GM12873 (cell line): ENCODE results near the gene LIN54.

ENCODE experiments used
- CTCF ChIP-seq: IDR thresholded peaks from 2 replicates; pipeline ENCODE4 v1.5.1; 2012; ENCODE audit warnings: low read depth, mild to moderate bottlenecking, moderate library complexity, low read length, control low read depth; ENCODE audit not compliant: insufficient read depth; ENCODE audit errors: missing control alignments

LIN54 gene

GRCh38 chr4:82951196-82951595 is 59.4 kb downstream of the LIN54 start:
- no peak for TF ChIP-seq CTCF

- no peak for TF ChIP-seq CTCF
Measured at GRCh38 chr4:82948647-82949204, 61.9 kb downstream of the LIN54 start.

GRCh38 chr4:82947498-82947897 is 63.1 kb downstream of the LIN54 start:
- TF ChIP-seq CTCF = no peak

GRCh38 chr4:82939414-82939813 is 71.2 kb downstream of the LIN54 start:
- no peak for TF ChIP-seq CTCF

GRCh38 chr4:82934441-82934840 is 76.2 kb downstream of the LIN54 start:
- no peak for TF ChIP-seq CTCF

GRCh38 chr4:82930848-82931755 is 79.5 kb downstream of the LIN54 start:
- no peak for TF ChIP-seq CTCF

GRCh38 chr4:82921795-82922194 is 88.8 kb downstream of the LIN54 start:
- no peak for TF ChIP-seq CTCF
